B cell (primary cell): ENCODE results near the gene BMP3.

Source experiments
- CTCF ChIP-seq: fragments of 200-600 bp; IDR thresholded peaks from one replicate; pipeline ENCODE4 v1.8.0; 2022; ENCODE audit warnings: antibody characterized with exemption, mild to moderate bottlenecking
- EZH2 ChIP-seq: IDR thresholded peaks from 2 replicates; pipeline ENCODE4 v1.6.1; 2012; ENCODE audit warnings: borderline replicate concordance, low read depth, mild to moderate bottlenecking, moderate library complexity, low read length; ENCODE audit not compliant: insufficient read depth, poor library complexity, severe bottlenecking

GRCh38 chr4:81095389-81095788 is 64.9 kb downstream of the BMP3 start:
- TF ChIP-seq CTCF (no peak), EZH2 (no peak)
